Measurements from ENCODE around the gene PTGDR2.

The PTGDR2 gene

DNA sequence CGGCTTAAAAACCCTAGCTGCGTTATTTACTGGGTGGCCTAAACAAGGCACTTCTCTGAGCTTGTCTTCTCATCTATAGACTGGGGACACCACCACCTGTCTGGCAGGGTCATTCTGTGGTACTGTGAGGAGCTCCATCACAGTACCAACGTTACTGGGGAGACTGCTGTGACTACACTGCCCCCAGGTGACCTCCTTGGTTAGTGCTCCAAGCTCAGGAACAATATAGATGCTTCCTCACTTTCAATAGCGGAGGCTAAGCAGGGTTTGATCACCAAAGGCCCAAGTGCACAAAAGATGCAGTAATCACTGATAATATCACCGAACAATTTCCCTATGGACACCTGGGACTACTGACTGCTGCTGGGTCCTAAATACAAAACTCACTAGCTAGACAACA lies 31.8 kb upstream of the PTGDR2 start:
- peaks cover 5% of the 10 kb centered on the region for H3K4me1 ChIP-seq (ENCODE audit: control insufficient read depth, insufficient read depth, low read length)
- H3K9me3 ChIP-seq (ENCODE audit: control insufficient read depth, low read length) = no peaks in the 10 kb centered on the region
- H3K9ac ChIP-seq (ENCODE audit: low read length) = no peak overlapping the region
- no peak overlapping the region for H3K4me3 ChIP-seq (ENCODE audit: low read length)
- no peaks in the 10 kb centered on the region for H3K36me3 ChIP-seq (ENCODE audit: control insufficient read depth, insufficient read depth, low read length)
- H3K27me3 ChIP-seq (ENCODE audit: control insufficient read depth, insufficient read depth, low read length) = no peaks in the 10 kb centered on the region

DNA sequence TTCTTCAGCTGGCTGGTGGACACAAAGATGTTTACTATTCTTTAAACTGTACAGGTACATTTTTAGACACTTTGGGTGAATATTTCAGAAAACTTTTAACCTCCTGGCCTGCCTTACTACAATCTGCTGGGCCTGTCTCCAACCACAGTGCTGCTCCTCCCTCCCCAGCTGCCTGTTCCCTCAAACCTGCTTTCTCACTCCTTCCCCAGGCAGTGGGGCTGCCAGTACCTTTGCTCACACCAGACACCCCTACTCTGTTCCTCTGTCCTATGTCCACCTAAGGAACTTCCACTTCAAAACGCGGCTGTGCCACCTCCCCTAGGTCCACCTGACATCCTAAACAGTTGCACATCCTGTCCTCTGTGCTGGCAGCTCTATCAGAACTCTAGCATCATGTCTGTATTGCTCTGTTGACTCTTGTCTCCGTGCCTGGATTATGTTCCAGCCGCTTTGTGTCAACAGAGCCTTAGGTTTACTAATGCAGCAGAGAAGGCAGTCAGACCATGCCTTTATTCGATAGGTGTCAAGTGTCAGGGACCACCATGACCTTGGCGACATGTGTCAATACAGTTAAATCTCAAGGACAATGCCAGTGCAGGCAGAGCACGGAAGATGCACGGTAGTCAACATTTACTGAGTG lies 25.0 kb upstream of the PTGDR2 start:
- Histone ChIP-seq H3K4me3 (ENCODE audit: low read length) (no peak overlapping the region), H3K9me3 (ENCODE audit: control insufficient read depth, low read length) (no peaks in the 10 kb centered on the region), H3K36me3 (ENCODE audit: control insufficient read depth, insufficient read depth, low read length) (no peaks in the 10 kb centered on the region), H3K9ac (ENCODE audit: low read length) (no peak overlapping the region), H3K27me3 (ENCODE audit: control insufficient read depth, insufficient read depth, low read length) (no peaks in the 10 kb centered on the region), H3K4me1 (ENCODE audit: control insufficient read depth, insufficient read depth, low read length) (peaks cover 8% of the 10 kb centered on the region)

DNA sequence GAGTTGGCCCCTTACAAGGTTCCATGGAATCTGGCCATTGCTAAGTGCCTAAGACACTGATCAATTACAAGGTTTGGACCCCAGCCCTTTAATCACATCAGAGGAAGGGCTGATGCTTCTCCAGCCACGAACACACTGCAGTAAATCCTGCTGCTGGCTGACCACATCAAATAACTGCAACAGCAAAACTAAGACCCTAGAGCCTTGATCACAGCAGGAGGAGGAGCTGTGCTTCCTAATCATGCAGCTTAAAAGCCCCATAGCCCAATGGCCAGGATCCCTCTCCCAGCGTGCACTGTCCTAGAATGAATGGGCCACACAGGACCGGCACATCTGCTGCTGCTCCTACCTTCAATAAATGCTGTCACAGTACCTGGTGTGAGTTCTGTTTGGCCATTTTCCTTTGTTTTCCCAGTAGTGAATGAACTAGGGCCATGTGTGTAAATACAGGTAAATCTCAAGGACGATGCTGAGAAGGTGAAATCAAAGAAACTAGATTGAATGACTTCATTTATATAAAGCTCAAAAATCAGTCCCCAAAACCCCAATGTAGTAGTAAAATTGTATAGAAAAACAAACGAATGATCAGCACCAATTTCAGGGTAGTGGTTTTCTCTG lies 24.3 kb upstream of the PTGDR2 start:
- Histone ChIP-seq H3K36me3 (ENCODE audit: control insufficient read depth, insufficient read depth, low read length) (no peaks in the 10 kb centered on the region), H3K4me3 (ENCODE audit: low read length) (no peak overlapping the region)

DNA sequence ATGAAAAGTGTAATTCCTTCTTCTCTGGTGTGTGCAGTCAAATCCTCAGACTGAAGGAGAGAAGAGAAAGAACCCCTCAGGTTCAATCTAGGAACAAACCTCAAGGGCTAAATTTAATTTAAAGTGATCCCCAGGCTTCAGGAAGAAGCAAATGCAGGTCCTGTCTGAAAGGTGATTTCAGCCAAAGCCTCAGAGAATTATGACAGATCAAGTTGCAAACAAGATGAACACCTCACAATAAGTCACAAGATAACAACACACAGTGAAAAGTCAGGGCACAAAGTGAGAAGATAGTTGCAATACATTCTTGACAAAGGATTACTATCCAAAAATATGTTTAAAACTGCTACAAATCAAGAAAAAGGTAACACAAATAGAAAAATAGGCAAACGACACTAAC lies 23.4 kb upstream of the PTGDR2 start:
- Histone ChIP-seq H3K4me3 (ENCODE audit: low read length) (no peak overlapping the region), H3K9me3 (ENCODE audit: control insufficient read depth, low read length) (no peaks in the 10 kb centered on the region), H3K9ac (ENCODE audit: low read length) (no peak overlapping the region), H3K4me1 (ENCODE audit: control insufficient read depth, insufficient read depth, low read length) (peaks cover 8% of the 10 kb centered on the region), H3K36me3 (ENCODE audit: control insufficient read depth, insufficient read depth, low read length) (no peaks in the 10 kb centered on the region), H3K27me3 (ENCODE audit: control insufficient read depth, insufficient read depth, low read length) (no peaks in the 10 kb centered on the region)

More for the DNA sequence above, 24.3 kb upstream of the PTGDR2 start:
- peaks cover 8% of the 10 kb centered on the region for H3K4me1 ChIP-seq (ENCODE audit: control insufficient read depth, insufficient read depth, low read length)
- H3K9me3 ChIP-seq (ENCODE audit: control insufficient read depth, low read length) = no peaks in the 10 kb centered on the region
- H3K27me3 ChIP-seq (ENCODE audit: control insufficient read depth, insufficient read depth, low read length) = no peaks in the 10 kb centered on the region
- no peak overlapping the region for H3K9ac ChIP-seq (ENCODE audit: low read length)

DNA sequence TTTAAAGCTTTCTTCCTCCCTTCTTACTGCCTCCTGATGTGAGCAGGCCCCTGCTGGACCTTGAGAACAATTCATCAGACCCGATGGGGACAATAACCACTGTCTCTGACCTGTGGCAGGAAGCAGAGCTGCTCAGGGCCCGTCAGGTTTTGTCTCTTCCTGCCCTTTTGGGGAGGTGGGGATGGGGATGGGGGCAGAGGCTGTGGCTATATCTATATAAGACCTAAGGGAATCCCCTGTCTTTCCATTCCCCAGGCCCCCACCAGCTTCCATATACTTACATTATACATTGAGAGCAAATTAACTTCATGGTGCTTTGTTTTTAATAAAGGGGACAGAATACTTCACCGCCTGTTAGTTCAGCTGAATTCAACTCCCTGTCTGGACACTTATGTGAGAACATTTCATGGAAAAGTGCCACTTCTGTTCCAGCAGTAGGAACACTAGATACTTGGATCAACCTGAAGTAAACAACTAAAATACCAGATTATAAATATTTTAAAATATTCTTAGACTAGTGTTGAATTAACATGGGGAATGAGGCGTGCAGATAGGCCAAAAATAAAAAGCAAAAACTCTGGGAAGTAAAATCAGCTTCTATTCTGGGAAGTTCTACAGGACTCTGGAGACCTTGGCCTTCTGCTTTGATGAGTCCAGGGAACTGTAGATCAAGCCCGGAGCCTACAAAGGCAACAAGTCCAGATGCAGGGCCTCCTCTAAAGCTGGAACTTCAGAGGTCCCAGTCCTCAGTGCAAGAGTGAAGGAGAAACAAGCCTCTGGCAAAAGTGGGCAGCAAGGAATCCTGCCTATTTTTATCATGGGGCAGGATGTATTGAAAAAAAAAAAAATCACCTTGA lies 22.7 kb upstream of the PTGDR2 start:
- Histone ChIP-seq H3K9ac (ENCODE audit: low read length) (no peak overlapping the region), H3K27me3 (ENCODE audit: control insufficient read depth, insufficient read depth, low read length) (no peaks in the 10 kb centered on the region), H3K4me1 (ENCODE audit: control insufficient read depth, insufficient read depth, low read length) (peaks cover 8% of the 10 kb centered on the region), H3K36me3 (ENCODE audit: control insufficient read depth, insufficient read depth, low read length) (no peaks in the 10 kb centered on the region), H3K9me3 (ENCODE audit: control insufficient read depth, low read length) (no peaks in the 10 kb centered on the region), H3K4me3 (ENCODE audit: low read length) (no peak overlapping the region)

DNA sequence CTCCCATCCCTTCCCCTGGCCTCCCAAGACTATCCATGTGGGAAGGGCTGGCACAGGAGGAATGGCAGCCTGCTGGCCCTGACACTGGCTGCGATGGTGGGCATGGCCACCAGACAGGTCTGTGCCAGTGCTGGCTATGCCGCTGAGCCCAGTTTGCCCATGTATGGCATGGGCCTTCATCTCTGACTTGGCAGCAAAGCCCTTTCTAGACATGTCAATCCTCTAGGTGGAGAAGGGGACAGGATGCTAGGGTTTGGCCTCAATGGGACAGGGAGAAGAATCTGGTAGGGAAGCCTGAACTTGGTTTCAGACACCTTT lies 20.4 kb upstream of the PTGDR2 start:
- Histone ChIP-seq H3K27me3 (ENCODE audit: control insufficient read depth, insufficient read depth, low read length) (no peaks in the 10 kb centered on the region), H3K9ac (ENCODE audit: low read length) (no peak overlapping the region), H3K4me3 (ENCODE audit: low read length) (no peak overlapping the region), H3K4me1 (ENCODE audit: control insufficient read depth, insufficient read depth, low read length) (peaks cover 13% of the 10 kb centered on the region), H3K9me3 (ENCODE audit: control insufficient read depth, low read length) (no peaks in the 10 kb centered on the region), H3K36me3 (ENCODE audit: control insufficient read depth, insufficient read depth, low read length) (no peaks in the 10 kb centered on the region)

DNA sequence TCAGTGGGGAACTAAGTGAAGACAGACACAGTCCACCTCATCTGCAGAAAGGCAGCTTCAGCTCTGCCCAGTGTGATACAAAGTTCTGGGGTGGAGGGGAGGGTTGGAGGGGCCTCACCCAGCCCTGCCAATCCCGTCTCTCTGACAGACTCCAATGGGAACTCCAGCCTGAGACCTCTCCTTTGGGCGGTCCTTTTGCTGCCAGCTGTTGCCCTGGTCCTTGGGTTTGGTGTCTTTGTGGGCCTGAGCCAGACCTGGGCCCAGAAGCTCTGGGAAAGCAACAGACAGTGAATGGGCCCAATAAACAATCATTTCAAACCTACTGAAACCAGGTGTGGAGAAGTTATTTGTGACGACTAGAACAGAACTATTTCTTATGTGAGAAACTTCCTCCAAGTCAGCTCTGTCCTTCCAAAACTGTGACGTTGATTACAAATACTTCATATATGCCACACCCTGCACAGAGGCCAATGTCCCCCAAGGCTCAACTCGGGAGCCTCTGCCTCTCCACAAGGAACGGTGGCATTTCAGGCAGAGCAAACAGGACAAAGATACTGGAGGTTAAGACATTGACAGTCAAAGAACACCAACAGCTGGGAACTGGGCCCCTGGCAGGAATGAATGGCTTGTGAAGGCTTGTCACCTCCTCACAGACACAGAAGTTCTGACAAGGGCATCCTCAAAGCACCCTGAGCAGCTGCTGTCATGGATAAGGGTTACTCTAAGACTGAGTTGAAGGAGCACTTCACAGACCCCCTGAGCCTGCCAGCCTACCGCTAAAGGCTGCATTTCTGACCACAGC lies 19.8 kb upstream of the PTGDR2 start:
- Histone ChIP-seq H3K27me3 (ENCODE audit: control insufficient read depth, insufficient read depth, low read length) (no peaks in the 10 kb centered on the region), H3K9me3 (ENCODE audit: control insufficient read depth, low read length) (no peaks in the 10 kb centered on the region), H3K9ac (ENCODE audit: low read length) (no peak overlapping the region), H3K4me1 (ENCODE audit: control insufficient read depth, insufficient read depth, low read length) (peaks cover 9% of the 10 kb centered on the region), H3K36me3 (ENCODE audit: control insufficient read depth, insufficient read depth, low read length) (no peaks in the 10 kb centered on the region), H3K4me3 (ENCODE audit: low read length) (no peak overlapping the region)

DNA sequence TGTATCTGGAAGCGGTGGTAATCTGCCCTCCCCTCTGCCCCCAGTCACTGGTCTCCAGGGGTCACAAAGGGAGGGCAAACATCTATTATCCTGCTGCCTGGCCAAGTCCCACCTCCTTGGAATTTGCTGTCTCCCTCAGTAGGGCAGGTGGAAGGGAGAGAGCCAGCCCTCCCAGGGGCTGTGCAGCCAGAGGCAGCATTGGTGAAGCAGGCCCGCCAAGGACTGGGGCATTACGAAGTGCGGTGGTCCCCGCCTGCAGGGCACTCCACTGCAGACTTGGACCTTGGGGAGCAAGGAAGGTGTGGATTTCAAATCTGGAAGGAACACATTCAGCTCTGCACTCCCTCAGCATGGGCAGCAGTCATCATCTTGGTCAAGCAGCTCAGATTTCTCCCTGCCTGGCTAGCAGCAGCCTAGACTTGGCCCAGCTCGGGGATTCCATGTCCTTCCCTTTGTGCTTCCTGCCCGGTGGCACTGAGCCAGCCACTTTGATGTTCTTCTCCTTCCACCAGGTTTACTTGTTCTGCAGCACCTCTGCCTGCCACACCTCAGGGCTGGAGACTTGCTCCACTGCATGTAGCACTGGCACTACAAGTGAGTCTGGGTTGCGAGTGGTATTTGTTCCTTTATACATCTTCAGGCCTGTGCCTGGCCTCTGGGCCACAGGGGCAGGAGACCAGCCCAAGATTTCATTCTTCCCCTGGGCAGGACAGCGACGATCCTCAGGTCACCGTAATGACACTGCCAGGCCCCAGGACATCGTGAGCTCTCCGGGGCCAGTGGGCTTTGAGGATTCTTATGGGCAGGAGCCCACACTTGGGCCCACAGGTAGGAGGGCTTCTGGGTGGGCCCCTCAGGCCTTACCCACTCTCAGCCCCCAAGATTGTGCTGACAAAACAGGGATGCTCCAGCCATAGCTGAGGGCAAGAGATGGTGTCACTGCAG lies 18.9 kb upstream of the PTGDR2 start:
- H3K9me3 ChIP-seq (ENCODE audit: control insufficient read depth, low read length) = no peaks in the 10 kb centered on the region
- H3K9ac ChIP-seq (ENCODE audit: low read length) = no peak overlapping the region
- H3K36me3 ChIP-seq (ENCODE audit: control insufficient read depth, insufficient read depth, low read length) = no peaks in the 10 kb centered on the region
- no peak overlapping the region for H3K4me3 ChIP-seq (ENCODE audit: low read length)
- peaks cover 9% of the 10 kb centered on the region for H3K4me1 ChIP-seq (ENCODE audit: control insufficient read depth, insufficient read depth, low read length)
- no peaks in the 10 kb centered on the region for H3K27me3 ChIP-seq (ENCODE audit: control insufficient read depth, insufficient read depth, low read length)

DNA sequence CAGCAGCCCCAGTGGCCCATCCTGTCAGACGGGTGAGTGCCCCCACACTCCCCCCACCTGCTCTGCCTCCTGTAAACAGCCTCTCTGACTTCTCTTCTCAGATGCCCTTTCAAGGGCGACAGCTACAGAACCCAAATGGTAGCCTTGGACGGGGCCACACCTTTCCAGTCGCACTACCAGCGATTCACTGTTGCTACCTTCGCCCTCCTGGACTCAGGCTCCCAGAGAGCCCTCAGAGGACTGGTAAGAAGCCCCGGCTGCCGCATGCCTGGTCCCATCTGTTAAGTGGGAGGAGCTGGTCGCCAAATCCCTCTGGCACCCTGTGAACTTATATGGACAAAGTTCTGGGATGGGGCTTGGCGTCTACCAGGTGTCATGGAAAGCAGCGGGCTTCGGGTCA lies 17.8 kb upstream of the PTGDR2 start:
- no peaks in the 10 kb centered on the region for H3K36me3 ChIP-seq (ENCODE audit: control insufficient read depth, insufficient read depth, low read length)
- no peaks in the 10 kb centered on the region for H3K27me3 ChIP-seq (ENCODE audit: control insufficient read depth, insufficient read depth, low read length)
- H3K9me3 ChIP-seq (ENCODE audit: control insufficient read depth, low read length) = no peaks in the 10 kb centered on the region
- H3K9ac ChIP-seq (ENCODE audit: low read length) = no peak overlapping the region
- H3K4me3 ChIP-seq (ENCODE audit: low read length) = no peak overlapping the region
- H3K4me1 ChIP-seq (ENCODE audit: control insufficient read depth, insufficient read depth, low read length) = peaks cover 9% of the 10 kb centered on the region

DNA sequence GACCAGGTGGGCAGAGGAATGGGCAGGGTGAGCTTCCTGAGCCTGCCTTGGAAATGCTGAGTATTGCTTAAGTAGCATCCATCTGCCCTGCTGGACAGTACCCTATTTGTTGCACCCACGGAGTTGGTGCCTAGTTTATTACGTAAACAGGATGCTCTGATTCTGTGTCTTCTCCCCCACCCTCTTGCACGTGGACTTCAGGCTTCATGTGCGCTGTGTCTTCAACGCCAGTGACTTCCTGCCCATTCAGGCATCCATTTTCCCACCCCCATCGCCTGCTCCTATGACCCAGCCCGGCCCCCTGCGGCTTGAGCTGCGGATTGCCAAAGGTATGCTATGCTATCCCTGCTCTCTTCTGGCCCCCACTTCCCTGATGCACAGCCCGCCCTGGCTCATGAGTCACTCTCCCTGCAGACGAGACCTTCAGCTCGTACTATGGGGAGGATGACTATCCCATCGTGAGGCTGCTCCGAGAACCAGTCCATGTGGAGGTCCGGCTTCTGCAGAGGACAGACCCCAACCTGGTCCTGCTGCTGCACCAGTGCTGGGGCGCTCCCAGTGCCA lies 17.3 kb upstream of the PTGDR2 start:
- Histone ChIP-seq H3K36me3 (ENCODE audit: control insufficient read depth, insufficient read depth, low read length) (no peaks in the 10 kb centered on the region), H3K9me3 (ENCODE audit: control insufficient read depth, low read length) (no peaks in the 10 kb centered on the region), H3K9ac (ENCODE audit: low read length) (no peak overlapping the region), H3K4me3 (ENCODE audit: low read length) (no peak overlapping the region), H3K27me3 (ENCODE audit: control insufficient read depth, insufficient read depth, low read length) (no peaks in the 10 kb centered on the region), H3K4me1 (ENCODE audit: control insufficient read depth, insufficient read depth, low read length) (peaks cover 7% of the 10 kb centered on the region)

Data from mucosa of stomach (tissue), 1 donor.